Liver (tissue), 9 donors: ENCODE data around the gene TTC39A. TPM values are rescaled to one million over a fixed set of nuclear protein-coding genes. Genes with fewer than 3 reads are reported as not detected.

ENCODE experiments used
- DNase-seq: peaks from one replicate; pipeline ENCODE4 v3.0.0-alpha.2; 2017; ENCODE audit warnings: low spot score
- H3K27ac ChIP-seq, 2 donors: one replicate each; pipeline ENCODE4 v1.7.0; 2013; ENCODE audit warnings: inconsistent platforms in 2 of 2, low read length in 2 of 2, control low read depth in 1 of 2, low read depth in 1 of 2, mild to moderate bottlenecking in 1 of 2
- H3K27me3 ChIP-seq, 4 donors: one replicate each; pipeline versions ENCODE4 v1.6.1 to v1.7.0; 2013; ENCODE audit warnings: low read length in 3 of 4, inconsistent platforms in 1 of 4, mild to moderate bottlenecking in 1 of 4, moderate library complexity in 1 of 4; ENCODE audit not compliant: control insufficient read depth in 4 of 4, insufficient read depth in 4 of 4
- H3K36me3 ChIP-seq, 4 donors: one replicate each; pipeline versions ENCODE4 v1.6.1 to v1.7.0; 2013; ENCODE audit warnings: low read length in 3 of 4, mild to moderate bottlenecking in 3 of 4, low read depth in 1 of 4, moderate library complexity in 1 of 4; ENCODE audit not compliant: control insufficient read depth in 4 of 4, insufficient read depth in 3 of 4
- H3K4me1 ChIP-seq, 4 donors: one replicate each; pipeline versions ENCODE4 v1.6.1 to v1.7.0; 2013; ENCODE audit warnings: low read length in 3 of 4, mild to moderate bottlenecking in 3 of 4, moderate library complexity in 1 of 4; ENCODE audit not compliant: control insufficient read depth in 4 of 4, insufficient read depth in 4 of 4
- H3K4me3 ChIP-seq, 3 donors: one replicate each; pipeline versions ENCODE4 v1.6.1 to v1.7.0; 2013; ENCODE audit warnings: low read length in 3 of 3, control low read depth in 1 of 3, low read depth in 1 of 3, mild to moderate bottlenecking in 1 of 3
- H3K9ac ChIP-seq, 2 donors: one replicate each; pipeline ENCODE4 v1.7.0; 2013; ENCODE audit warnings: low read length in 2 of 2, mild to moderate bottlenecking in 2 of 2, moderate library complexity in 2 of 2, control low read depth in 1 of 2, low read depth in 1 of 2
- H3K9me3 ChIP-seq, 4 donors: one replicate each; pipeline versions ENCODE4 v1.6.1 to v1.7.0; 2013; ENCODE audit warnings: low read length in 3 of 4; ENCODE audit not compliant: control insufficient read depth in 4 of 4
- ATF3 ChIP-seq: IDR thresholded peaks from 2 replicates; pipeline ENCODE4 v1.6.1; 2016; ENCODE audit warnings: antibody characterized with exemption
- CTCF ChIP-seq: fragments of 150-350 bp; IDR thresholded peaks from 2 replicates; pipeline ENCODE4 v1.5.1; 2017; ENCODE audit warnings: improper control_type of control experiment, low read depth, low read length; ENCODE audit not compliant: missing input control
- EGR1 ChIP-seq, 2 donors: IDR thresholded peaks; 2 replicates each; pipeline ENCODE4 v1.6.1; 2016 to 2018; ENCODE audit warnings: antibody characterized with exemption in 2 of 2, low read depth in 2 of 2
- FOXA1 ChIP-seq: IDR thresholded peaks from 2 replicates; pipeline ENCODE4 v1.6.1; 2016; ENCODE audit warnings: antibody characterized with exemption
- FOXA2 ChIP-seq: IDR thresholded peaks from 2 replicates; pipeline ENCODE4 v1.6.1; 2016; ENCODE audit warnings: antibody characterized with exemption
- GABPA ChIP-seq, 2 donors: IDR thresholded peaks in 1 of 2; conservative IDR thresholded peaks in 1 of 2; 2 replicates each; pipeline ENCODE4 v1.6.1; 2016; ENCODE audit warnings: antibody characterized with exemption in 2 of 2, mild to moderate bottlenecking in 1 of 2, moderate library complexity in 1 of 2
- HNF4A ChIP-seq, 2 donors: conservative IDR thresholded peaks; 2 replicates each; pipeline ENCODE4 v1.6.1; 2016; ENCODE audit warnings: antibody characterized with exemption in 2 of 2, mild to moderate bottlenecking in 2 of 2
- HNF4G ChIP-seq: IDR thresholded peaks from 2 replicates; pipeline ENCODE4 v1.6.1; 2016; ENCODE audit warnings: antibody characterized with exemption
- JUND ChIP-seq, 2 donors: IDR thresholded peaks; 2 replicates each; pipeline ENCODE4 v1.6.1; 2016; ENCODE audit warnings: antibody characterized with exemption in 2 of 2
- MAX ChIP-seq: IDR thresholded peaks from 2 replicates; pipeline ENCODE4 v1.6.1; 2016; ENCODE audit warnings: antibody characterized with exemption
- NR2F2 ChIP-seq: IDR thresholded peaks from 2 replicates; pipeline ENCODE4 v1.6.1; 2016; ENCODE audit warnings: antibody characterized with exemption
- RAD21 ChIP-seq, 2 donors: IDR thresholded peaks; 2 replicates each; pipeline ENCODE4 v1.6.1; 2016; ENCODE audit warnings: antibody characterized with exemption in 2 of 2, mild to moderate bottlenecking in 2 of 2
- REST ChIP-seq: IDR thresholded peaks from 2 replicates; pipeline ENCODE4 v1.6.1; 2016; ENCODE audit warnings: antibody characterized with exemption, mild to moderate bottlenecking
- RXRA ChIP-seq, 2 donors: IDR thresholded peaks; 2 replicates each; pipeline ENCODE4 v1.6.1; 2017 to 2018; ENCODE audit warnings: antibody characterized with exemption in 2 of 2, mild to moderate bottlenecking in 1 of 2
- SP1 ChIP-seq: IDR thresholded peaks from 2 replicates; pipeline ENCODE4 v1.6.1; 2018; ENCODE audit warnings: antibody characterized with exemption, mild to moderate bottlenecking
- TAF1 ChIP-seq: conservative IDR thresholded peaks from 2 replicates; pipeline ENCODE4 v1.6.1; 2016; ENCODE audit warnings: antibody characterized with exemption, mild to moderate bottlenecking
- YY1 ChIP-seq: IDR thresholded peaks from 2 replicates; pipeline ENCODE4 v1.6.1; 2016; ENCODE audit warnings: antibody characterized with exemption, mild to moderate bottlenecking
- ZBTB33 ChIP-seq: IDR thresholded peaks from 2 replicates; pipeline ENCODE4 v1.6.1; 2016; ENCODE audit warnings: antibody characterized with exemption
- WGBS: extraction: QIAGEN DNeasy Blood & Tissue Kit; methylation state at CpG from one replicate; pipeline ENCODE4 v1.1.7; 2013; 5-methylcytosine and 5-hydroxymethylcytosine counted together
- polyA plus RNA-seq, 2 donors: library from polyadenylated mRNA; stranded (reverse) in 1 of 2; unstranded in 1 of 2; fragments of 200-250 nt in 1 of 2; fragments of >200 nt in 1 of 2; fragmentation: Nextera tagmentation in 1 of 2; extraction: Ambion mirVana in 1 of 2; gene quantifications; one replicate each; pipeline versions ENCODE4 v1.2.1 to v1.2.3, GENCODE V29; 2013 to 2015
- total RNA-seq, 2 donors: library from RNA; depleted of rRNA; stranded (reverse); fragments of >200 nt; gene quantifications; one replicate each; pipeline ENCODE4 v1.2.3, GENCODE V29; 2014
- donor health status: healthy.
- donor health status: healthy.
- donor health status: healthy.
- donor health status: healthy.
- donor health status: healthy.

The TTC39A gene
- total and polyA plus RNA-seq, 4 donors = 0.32 to 1.9 (median 1.4) TPM

GRCh38 chr1:51282605-51283004, 47.8 kb downstream of the TTC39A start:
- no peak overlapping the region for H3K27ac ChIP-seq
- H3K9ac ChIP-seq = no peak overlapping the region
- WGBS = 94% methylated on average over 5 of the region's 5 CpGs
- no peaks in the 10 kb centered on the region for H3K36me3 ChIP-seq
- no peaks in the 10 kb centered on the region for H3K27me3 ChIP-seq
- peaks cover 2 to 18% (median 7%) of the 10 kb centered on the region in 4 donors for H3K4me1 ChIP-seq
- no peak for TF ChIP-seq TAF1
- TF ChIP-seq SP1 = no peak
- TF ChIP-seq MAX = no peak
- no peak for TF ChIP-seq ZBTB33
- TF ChIP-seq ATF3 = no peak
- TF ChIP-seq RAD21 (IDR thresholded peaks at IDR 0.05) = no peak
- TF ChIP-seq FOXA2 = no peak
- no peak for TF ChIP-seq YY1
- no peak for TF ChIP-seq JUND (IDR thresholded peaks at IDR 0.05)
- TF ChIP-seq EGR1 (IDR thresholded peaks at IDR 0.05; ENCODE audit: low read depth in 2 of 2) = no peak
- TF ChIP-seq NR2F2 = no peak
- no peak for TF ChIP-seq CTCF
- no peak for TF ChIP-seq REST
- no peak for TF ChIP-seq HNF4A (conservative IDR thresholded peaks at IDR 0.05)
- TF ChIP-seq GABPA (IDR thresholded peaks at IDR 0.05 in 1 of 2, conservative IDR thresholded peaks at IDR 0.05 in 1 of 2) = no peak
- TF ChIP-seq RXRA (IDR thresholded peaks at IDR 0.05) = no peak
- TF ChIP-seq FOXA1 = no peak
- no peak overlapping the region for H3K4me3 ChIP-seq
- DNase-seq = no peak
- H3K9me3 ChIP-seq = no peaks in the 10 kb centered on the region

- no peak for DNase-seq
- 95% methylated on average over 5 of the region's 5 CpGs for WGBS
- Histone ChIP-seq H3K9ac (no peak overlapping the region), H3K27me3 (no peaks in the 10 kb centered on the region), H3K4me3 (no peak overlapping the region), H3K4me1 (peaks cover 2 to 12% (median 7%) of the 10 kb centered on the region in 4 donors), H3K36me3 (peaks cover 0 to 3% (median 0%) of the 10 kb centered on the region in 4 donors), H3K27ac (no peak overlapping the region), H3K9me3 (no peaks in the 10 kb centered on the region)
- no peak for TF ChIP-seq RAD21 (IDR thresholded peaks at IDR 0.05)
- no peak for TF ChIP-seq HNF4A (conservative IDR thresholded peaks at IDR 0.05)
- no peak for TF ChIP-seq FOXA2
- TF ChIP-seq EGR1 (IDR thresholded peaks at IDR 0.05; ENCODE audit: low read depth in 2 of 2) = no peak
- no peak for TF ChIP-seq HNF4G
- TF ChIP-seq YY1 = no peak
- no peak for TF ChIP-seq CTCF
- no peak for TF ChIP-seq TAF1
- TF ChIP-seq GABPA (IDR thresholded peaks at IDR 0.05 in 1 of 2, conservative IDR thresholded peaks at IDR 0.05 in 1 of 2) = no peak
- TF ChIP-seq ATF3 = no peak
Observed at GRCh38 chr1:51281807-51282206, 48.6 kb downstream of the TTC39A start.
